H1 (cell line): ENCODE results near the gene TMEM9B. TPM values are rescaled to one million over a fixed set of nuclear protein-coding genes. Genes with fewer than 3 reads are reported as not detected.

Experiments used
- ASH2L ChIP-seq: fragments of 200-600, 300-600 bp; sonication (generic); IDR thresholded peaks from one replicate; pipeline ENCODE4 v1.7.1; 2017; ENCODE audit warnings: low read length
- BCL11A ChIP-seq, 2 experiments: IDR thresholded peaks; one replicate each; pipeline ENCODE4 v1.6.1; 2011; ENCODE audit warnings: low read depth in 2 of 2, low read length in 2 of 2, mild to moderate bottlenecking in 2 of 2
- BRCA1 ChIP-seq: IDR thresholded peaks from 2 replicates; pipeline ENCODE4 v1.6.1; 2012; ENCODE audit warnings: low read depth, low read length, improper control_type of control experiment
- CREB1 ChIP-seq: IDR thresholded peaks from 2 replicates; pipeline ENCODE4 v1.6.1; 2012; ENCODE audit warnings: inconsistent platforms
- CTBP2 ChIP-seq: IDR thresholded peaks from 2 replicates; pipeline ENCODE4 v1.7.0; 2011; ENCODE audit warnings: borderline replicate concordance, mild to moderate bottlenecking, moderate library complexity, mixed read lengths, low read length; ENCODE audit not compliant: insufficient read depth, insufficient read length
- FOSL1 ChIP-seq: IDR thresholded peaks from 2 replicates; pipeline ENCODE4 v1.6.1; 2011; ENCODE audit warnings: mild to moderate bottlenecking, low read depth, low read length, moderate library complexity; ENCODE audit not compliant: insufficient read depth
- HDAC2 ChIP-seq, 2 experiments: fragments of 300-600 bp in 1 of 2; sonication (generic) in 1 of 2; IDR thresholded peaks; 2 replicates each; pipeline ENCODE4 v1.6.1; 2011 to 2012; ENCODE audit warnings: low read depth in 2 of 2, low read length in 2 of 2, mild to moderate bottlenecking in 2 of 2, moderate library complexity in 2 of 2, borderline replicate concordance in 1 of 2, inconsistent platforms in 1 of 2
- KDM4A ChIP-seq: IDR thresholded peaks from one replicate; pipeline ENCODE4 v1.7.1; 2012; ENCODE audit warnings: low read depth, mild to moderate bottlenecking, moderate library complexity, low read length, inconsistent platforms; ENCODE audit not compliant: severe bottlenecking
- NRF1 ChIP-seq: IDR thresholded peaks from 2 replicates; pipeline ENCODE4 v1.6.1; 2011; ENCODE audit warnings: mild to moderate bottlenecking, low read depth, low read length, improper control_type of control experiment
- RAD21 ChIP-seq, 2 experiments: IDR thresholded peaks in 1 of 2; conservative IDR thresholded peaks in 1 of 2; 2 replicates each; pipeline ENCODE4 v1.6.1; 2011; ENCODE audit warnings: low read depth in 2 of 2, low read length in 2 of 2, improper control_type of control experiment in 1 of 2, inconsistent platforms in 1 of 2, mild to moderate bottlenecking in 1 of 2, moderate library complexity in 1 of 2
- RBBP5 ChIP-seq: IDR thresholded peaks from 2 replicates; pipeline ENCODE4 v1.7.1; 2012; ENCODE audit warnings: low read depth, mild to moderate bottlenecking, inconsistent platforms, low read length, moderate library complexity, borderline replicate concordance
- RFX5 ChIP-seq: IDR thresholded peaks from 2 replicates; pipeline ENCODE4 v1.6.1; 2011; ENCODE audit warnings: low read depth, low read length, improper control_type of control experiment, borderline replicate concordance
- RNF2 ChIP-seq: fragments of 200-900, 300-1000 bp; sonication (generic); IDR thresholded peaks from 2 replicates; pipeline ENCODE4 v1.7.1; 2016; ENCODE audit warnings: borderline replicate concordance, low read depth, mild to moderate bottlenecking, antibody characterized with exemption, low read length; ENCODE audit not compliant: poor library complexity, severe bottlenecking; ENCODE audit errors: missing control alignments
- SIN3A ChIP-seq, 2 experiments: IDR thresholded peaks in 1 of 2; conservative IDR thresholded peaks in 1 of 2; 2 replicates each; pipeline ENCODE4 v1.6.1; 2011 to 2012; ENCODE audit warnings: low read length in 2 of 2, improper control_type of control experiment in 1 of 2, low read depth in 1 of 2, mild to moderate bottlenecking in 1 of 2
- SP1 ChIP-seq: IDR thresholded peaks from 2 replicates; pipeline ENCODE4 v1.6.1; 2011; ENCODE audit warnings: low read depth, low read length
- SRF ChIP-seq: IDR thresholded peaks from 2 replicates; pipeline ENCODE4 v1.6.1; 2011; ENCODE audit warnings: mild to moderate bottlenecking, low read depth, low read length, moderate library complexity
- TAF1 ChIP-seq: IDR thresholded peaks from 2 replicates; pipeline ENCODE4 v1.6.1; 2011; ENCODE audit warnings: mild to moderate bottlenecking, low read depth, low read length
- TAF7 ChIP-seq: optimal IDR thresholded peaks from 2 replicates; pipeline ENCODE3; 2011; ENCODE audit warnings: low read depth, mild to moderate bottlenecking, inconsistent platforms, low read length, moderate library complexity, borderline replicate concordance
- polyA plus RNA-seq, 7 experiments: library from polyadenylated mRNA; depleted of rRNA in 3 of 7; stranded (reverse) in 5 of 7; unstranded in 2 of 7; fragments of >200 nt in 5 of 7; fragments of 200-250 nt in 2 of 7; gene quantifications; 1 replicate in 5 of 7; 2 replicates in 1 of 7; 4 replicates in 1 of 7; pipeline versions ENCODE4 v1.2.1 to v1.2.3, GENCODE V29; 2011 to 2013; ENCODE audit warnings: missing spikeins in 2 of 7, mixed read lengths in 2 of 7
- total RNA-seq: library from RNA; stranded (reverse); fragmentation: NEBNext Ultra II Directional; extraction: Animal tissue kit (Norgen Biotek cat#: 25700); gene quantifications from 2 replicates; pipeline ENCODE4 v1.2.1, GENCODE V29; 2021
- TF ChIP-seq, protein P1 (sequence below): IDR thresholded peaks from 2 replicates; pipeline ENCODE4 v1.6.1; 2012; ENCODE audit warnings: inconsistent platforms
- TF ChIP-seq, protein P2 (sequence below): IDR thresholded peaks from 2 replicates; pipeline ENCODE4 v1.6.1; 2011; ENCODE audit warnings: low read depth, mild to moderate bottlenecking, low read length; ENCODE audit not compliant: insufficient read depth

The TMEM9B gene
- total and polyA plus RNA-seq, 2 of the 8 experiments (the other 6 are each of a cell fraction or from before 2014, with no cell fraction given), result 8.3 to 9.4 TPM

DNA sequence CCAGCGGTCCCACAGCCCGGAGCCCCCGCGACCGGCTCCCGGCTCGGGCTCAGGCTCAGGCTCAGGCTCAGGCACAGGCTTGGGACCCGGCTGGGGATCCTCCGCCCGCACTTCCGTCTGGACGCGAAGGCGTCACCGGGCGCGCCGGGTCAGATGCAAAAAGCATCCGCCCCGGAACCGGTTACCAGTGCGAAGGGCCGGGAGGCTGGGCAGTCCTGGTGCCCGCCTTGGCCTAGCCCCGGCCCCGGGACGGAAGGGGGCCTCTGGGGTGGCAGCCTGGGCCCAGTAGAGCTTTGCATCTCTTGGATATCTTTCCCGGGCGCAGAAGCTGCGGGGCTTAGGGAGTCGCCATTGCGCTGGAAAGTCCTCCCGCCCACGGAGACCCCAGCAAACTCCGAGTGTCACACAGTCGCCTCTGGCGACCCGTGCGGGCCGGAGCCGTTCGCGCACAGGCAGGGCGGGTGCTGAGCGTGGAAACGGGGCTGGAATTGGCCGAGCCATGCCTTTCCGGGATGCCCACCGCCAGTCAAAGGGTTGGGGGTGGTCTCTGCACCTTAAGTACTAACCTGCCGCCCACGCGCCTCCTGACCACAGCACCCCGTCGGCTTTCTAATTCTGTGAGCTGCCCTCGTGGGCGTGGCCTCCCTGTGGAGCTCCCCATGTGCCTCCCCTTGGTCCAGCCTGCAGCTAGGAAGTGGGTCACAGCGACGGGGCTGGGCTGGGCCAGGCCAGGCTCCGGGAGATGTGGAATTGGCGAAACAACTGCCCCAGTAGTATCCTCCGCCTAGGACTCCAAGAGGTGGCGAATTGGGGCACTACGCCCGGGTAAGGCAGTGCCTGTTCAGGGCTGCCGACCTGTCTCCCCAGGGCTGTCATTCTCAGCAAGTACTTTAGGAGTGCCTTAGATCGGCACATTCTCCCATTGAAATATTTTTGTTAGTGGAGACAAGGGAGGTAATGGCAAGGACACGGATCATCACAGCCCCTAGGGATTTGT is at the start of gene TMEM9B (continued):
- TF ChIP-seq HDAC2 (IDR thresholded peaks at IDR 0.05; ENCODE audit: borderline replicate concordance in 1 of 2, low read depth in 2 of 2, low read length in 2 of 2) (peak in 1 of 2 experiments; percentile 92; a peak in 2 of 4 replicates), RAD21 (IDR thresholded peaks at IDR 0.05 in 1 of 2, conservative IDR thresholded peaks at IDR 0.05 in 1 of 2; ENCODE audit: low read depth in 2 of 2, low read length in 2 of 2) (no peak; a peak in 1 of 4 replicates), NRF1 (no peak), TAF1 (peak; percentile 57), ASH2L (peak; percentile 70), SIN3A (conservative IDR thresholded peaks at IDR 0.05 in 1 of 2, IDR thresholded peaks at IDR 0.05 in 1 of 2; ENCODE audit: low read depth in 1 of 2, low read length in 2 of 2) (peak in 1 of 2 experiments; percentile 89; a peak in 2 of 4 replicates), CTBP2 (peak; percentile 35), TAF7 (peak; percentile 66), CREB1 (peak; percentile 97), FOSL1 (no peak), SRF (peak; percentile 57), KDM4A (peak; percentile 94), SP1 (0 out of 2 replicates have a peak, but pooled peaks have one; percentile 8), RFX5 (0 out of 2 replicates have a peak, but pooled peaks have one; percentile 15), BRCA1 (no peak), BCL11A (IDR thresholded peaks at IDR 0.05; ENCODE audit: low read depth in 2 of 2, low read length in 2 of 2) (no peak), RBBP5 (peak; percentile 53; the same call in 1 of the 2 replicates), RNF2 (no peak)
- TF ChIP-seq, protein P1, sequence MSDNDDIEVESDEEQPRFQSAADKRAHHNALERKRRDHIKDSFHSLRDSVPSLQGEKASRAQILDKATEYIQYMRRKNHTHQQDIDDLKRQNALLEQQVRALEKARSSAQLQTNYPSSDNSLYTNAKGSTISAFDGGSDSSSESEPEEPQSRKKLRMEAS, result peak; percentile 38
- TF ChIP-seq, protein P2, sequence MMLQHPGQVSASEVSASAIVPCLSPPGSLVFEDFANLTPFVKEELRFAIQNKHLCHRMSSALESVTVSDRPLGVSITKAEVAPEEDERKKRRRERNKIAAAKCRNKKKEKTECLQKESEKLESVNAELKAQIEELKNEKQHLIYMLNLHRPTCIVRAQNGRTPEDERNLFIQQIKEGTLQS, result peak; percentile 54; the same call in 1 of the 2 replicates
